HL-60/S4 (cell line): ENCODE results near the gene SLC9A4.

Experiments used
- in situ Hi-C: fragments of 300-500 bp; cut with MboI; formaldehyde crosslinking; loops from 2 replicates; pipeline ENCODE4 v1.14.3; 2022; ENCODE audit warnings: low sequenced_read_pairs

Gene SLC9A4

GRCh38 chr2:102487761-102488462 lies 14.9 kb downstream of the SLC9A4 start:
- in situ Hi-C loops: no loop called here

GRCh38 chr2:102489646-102490045 lies 16.6 kb downstream of the SLC9A4 start:
- in situ Hi-C loops: no loop called here

GRCh38 chr2:102492006-102492405 lies 19.0 kb downstream of the SLC9A4 start:
- in situ Hi-C loops: no loop called here

- in situ Hi-C loops: no loop called here
Observed at GRCh38 chr2:102494570-102494969, 21.5 kb downstream of the SLC9A4 start.

GRCh38 chr2:102498414-102498813 lies 25.4 kb downstream of the SLC9A4 start:
- in situ Hi-C loops: no loop called here

- in situ Hi-C loops: no loop called here
Observed at GRCh38 chr2:102499558-102499957, 26.5 kb downstream of the SLC9A4 start.

- in situ Hi-C loops: no loop called here
Observed at GRCh38 chr2:102502576-102502975, 29.6 kb downstream of the SLC9A4 start.

GRCh38 chr2:102504833-102505232 lies 31.8 kb downstream of the SLC9A4 start:
- in situ Hi-C loops: no loop called here

- in situ Hi-C loops: no loop called here
Observed at GRCh38 chr2:102505290-102505689, 32.3 kb downstream of the SLC9A4 start.

- in situ Hi-C loops: no loop called here
Observed at GRCh38 chr2:102506743-102507142, 33.7 kb downstream of the SLC9A4 start.

GRCh38 chr2:102508863-102509262 lies 35.8 kb downstream of the SLC9A4 start:
- in situ Hi-C loops: no loop called here

GRCh38 chr2:102509749-102510148 lies 36.7 kb downstream of the SLC9A4 start:
- in situ Hi-C loops: no loop called here

- in situ Hi-C loops: no loop called here
Observed at GRCh38 chr2:102510791-102511575, 38.0 kb downstream of the SLC9A4 start.

GRCh38 chr2:102512161-102512560 lies 39.1 kb downstream of the SLC9A4 start:
- in situ Hi-C loops: no loop called here

GRCh38 chr2:102513355-102513939 lies 40.4 kb downstream of the SLC9A4 start:
- in situ Hi-C loops: no loop called here

GRCh38 chr2:102514061-102514785 lies 41.2 kb downstream of the SLC9A4 start:
- in situ Hi-C loops: no loop called here

GRCh38 chr2:102515851-102516250 lies 42.8 kb downstream of the SLC9A4 start:
- in situ Hi-C loops: no loop called here

- in situ Hi-C loops: no loop called here
Observed at GRCh38 chr2:102518170-102518569, 45.1 kb downstream of the SLC9A4 start.

- in situ Hi-C loops: no loop called here
Observed at GRCh38 chr2:102520009-102520408, 47.0 kb downstream of the SLC9A4 start.

GRCh38 chr2:102520801-102521200 lies 47.8 kb downstream of the SLC9A4 start:
- in situ Hi-C loops: no loop called here

GRCh38 chr2:102522162-102522561 lies 49.1 kb downstream of the SLC9A4 start:
- in situ Hi-C loops: no loop called here
